Omental fat pad (tissue), 4 donors: Measurements from ENCODE around the gene CD101. TPM values are rescaled to one million over a fixed set of nuclear protein-coding genes. Genes with fewer than 3 reads are reported as not detected.

Source experiments
- ATAC-seq: fragments of 150-250 bp; one replicate; pipeline ENCODE4 v1.9.1; 2016; ENCODE audit warnings: mild to moderate bottlenecking, moderate library complexity; ENCODE audit not compliant: low FRiP score
- DNase-seq: peaks from one replicate; pipeline ENCODE4 v3.0.0-alpha.2; 2019; ENCODE audit warnings: low spot score
- CTCF ChIP-seq, 3 donors: fragments of 450-650 bp; IDR thresholded peaks; one replicate each; pipeline ENCODE4 v1.5.1; 2016 to 2017; ENCODE audit warnings: antibody characterized with exemption in 3 of 3, mild to moderate bottlenecking in 3 of 3, moderate library complexity in 2 of 3
- total RNA-seq, 4 donors: library from RNA; depleted of rRNA; stranded (reverse); fragments of >200 nt; gene quantifications; one replicate each; pipeline ENCODE4 v1.1.0, GENCODE V29; 2016

The CD101 gene
- total RNA-seq, 4 donors from 2014 or later, result 0.47 to 2.0 (median 1.8) TPM

DNA sequence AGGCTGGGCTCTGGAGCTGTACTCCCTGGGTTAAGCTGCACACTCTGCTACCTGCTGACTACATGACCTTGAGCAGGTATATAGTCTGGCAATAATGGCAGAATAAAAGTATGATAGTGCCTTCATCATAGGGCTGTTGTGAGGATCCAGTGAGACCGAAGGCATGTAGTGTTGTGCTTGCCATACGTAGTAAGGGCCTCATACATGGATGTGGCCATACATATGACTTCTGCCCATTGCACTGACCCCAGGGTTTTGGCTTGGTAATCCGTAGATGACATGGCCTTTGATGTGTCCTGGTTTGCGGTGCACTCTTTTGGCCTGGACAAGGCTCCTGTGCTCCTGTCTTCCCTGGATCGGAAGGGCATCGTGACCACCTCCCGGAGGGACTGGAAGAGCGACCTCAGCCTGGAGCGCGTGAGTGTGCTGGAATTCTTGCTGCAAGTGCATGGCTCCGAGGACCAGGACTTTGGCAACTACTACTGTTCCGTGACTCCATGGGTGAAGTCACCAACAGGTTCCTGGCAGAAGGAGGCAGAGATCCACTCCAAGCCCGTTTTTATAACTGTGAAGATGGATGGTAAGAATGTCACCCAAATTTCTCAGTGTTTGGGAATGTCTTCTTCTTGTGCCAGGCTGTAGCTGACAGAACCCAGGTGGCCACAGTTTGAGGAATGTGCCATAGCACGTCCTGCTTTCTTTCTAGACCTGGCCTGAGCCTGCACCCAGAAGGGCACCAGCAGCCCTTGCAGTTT lies 17.0 kb upstream of the CD101 start:
- ATAC-seq (peak; percentile 26), DNase-seq (no peak)
- no peak for TF ChIP-seq CTCF (IDR thresholded peaks at IDR 0.05)

GRCh38 chr1:116986421-116987255 lies 14.9 kb upstream of the CD101 start:
- no peak for TF ChIP-seq CTCF (IDR thresholded peaks at IDR 0.05)
- DNase-seq, result no peak
- no peak for ATAC-seq

DNA sequence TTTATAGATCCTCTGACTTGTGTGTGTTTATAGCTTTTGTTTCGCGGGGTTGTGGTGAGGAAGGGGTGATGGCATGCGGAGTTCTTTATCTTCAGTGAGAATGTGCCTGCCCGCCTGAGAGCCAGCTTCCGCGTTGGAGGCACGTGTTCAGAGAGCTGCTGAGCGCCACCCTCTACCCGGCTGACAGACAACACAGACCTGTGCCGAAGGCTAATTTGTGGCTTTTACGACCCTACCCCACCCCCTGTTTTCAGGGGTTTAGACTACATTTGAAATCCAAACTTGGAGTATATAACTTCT lies 14.4 kb upstream of the CD101 start:
- ATAC-seq (no peak), DNase-seq (no peak)
- TF ChIP-seq CTCF (IDR thresholded peaks at IDR 0.05), result no peak

- no peak for DNase-seq
- peak; percentile 90 for ATAC-seq
Measured at GRCh38 chr1:116988248-116988647, 13.3 kb upstream of the CD101 start.

GRCh38 chr1:116988908-116989307 lies 12.7 kb upstream of the CD101 start:
- no peak for TF ChIP-seq CTCF (IDR thresholded peaks at IDR 0.05)
- DNase-seq (no peak), ATAC-seq (no peak)

More at GRCh38 chr1:116988248-116988647, 13.3 kb upstream of the CD101 start:
- no peak for TF ChIP-seq CTCF (IDR thresholded peaks at IDR 0.05)

DNA sequence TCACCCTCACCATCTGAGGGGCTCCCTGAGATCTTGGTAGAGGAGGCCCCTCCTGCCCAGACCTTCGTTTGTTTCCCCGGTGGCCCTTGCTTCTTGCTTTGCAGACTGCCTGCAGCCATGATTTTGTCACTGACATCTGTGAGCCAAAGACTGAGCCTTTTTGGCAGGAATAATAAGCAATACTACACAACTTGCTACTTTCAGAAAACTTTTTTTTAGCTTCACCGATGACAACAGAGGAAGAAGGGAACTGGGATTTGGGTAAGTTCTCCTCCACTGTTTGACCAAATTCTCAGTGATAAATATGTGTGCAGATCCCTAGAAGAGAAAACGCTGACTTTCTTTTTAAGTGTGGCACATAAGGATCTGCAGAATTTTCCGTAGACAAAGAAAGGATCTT lies 11.7 kb upstream of the CD101 start:
- DNase-seq (no peak), ATAC-seq (no peak)
- TF ChIP-seq CTCF (IDR thresholded peaks at IDR 0.05), result no peak
